Astrocyte (in vitro differentiated cells and primary cell): ENCODE data around the gene HIF1AN.

Experiments
- CTCF ChIP-seq: IDR thresholded peaks from 2 replicates; pipeline ENCODE4 v1.5.1; 2011; ENCODE audit warnings: low read depth, mild to moderate bottlenecking, inconsistent platforms, low read length, moderate library complexity; ENCODE audit not compliant: insufficient read depth
- EZH2 ChIP-seq: IDR thresholded peaks from 2 replicates; pipeline ENCODE4 v1.6.1; 2012; ENCODE audit warnings: mild to moderate bottlenecking, low read length, inconsistent platforms; ENCODE audit not compliant: insufficient read depth

DNA sequence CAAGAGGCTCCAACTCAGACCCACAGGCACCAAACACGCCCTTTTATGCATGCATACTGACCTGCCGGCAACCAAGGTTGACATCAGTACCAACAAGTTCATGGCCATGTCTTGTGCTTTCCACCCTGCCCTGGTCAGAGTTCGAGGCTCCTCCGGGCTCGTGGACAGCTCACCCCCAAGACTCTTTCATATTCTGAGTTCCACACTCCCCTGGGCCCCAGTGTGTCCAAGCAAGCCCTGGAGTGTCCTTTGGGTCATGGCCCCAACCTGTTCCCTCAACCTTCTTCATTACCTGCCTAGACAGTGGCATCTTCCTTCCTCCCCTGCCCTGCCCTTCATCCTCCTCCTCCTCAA lies 40.5 kb downstream of the HIF1AN start:
- TF ChIP-seq EZH2 (no peak), CTCF (no peak)
